Breast epithelium (tissue), 4 donors: ENCODE data around the gene SPACA6. TPM values are rescaled to one million over a fixed set of nuclear protein-coding genes. Genes with fewer than 3 reads are reported as not detected.

Source experiments
- DNase-seq, 2 donors: peaks; one replicate each; pipeline ENCODE4 v3.0.0-alpha.2; 2019; ENCODE audit warnings: low spot score in 2 of 2
- H3K27ac ChIP-seq, 2 donors: fragments of 200-600 bp; sonication (generic) in 1 of 2; one replicate each; pipeline ENCODE4 v1.5.1; 2016 to 2019; ENCODE audit warnings: mild to moderate bottlenecking in 1 of 2
- H3K27me3 ChIP-seq, 2 donors: fragments of 200-600 bp; sonication (generic) in 1 of 2; one replicate each; pipeline versions ENCODE4 v1.5.1 to v1.6.0; 2017 to 2019; ENCODE audit warnings: control low read depth in 1 of 2, mild to moderate bottlenecking in 1 of 2
- H3K36me3 ChIP-seq: fragments of 200-600 bp; one replicate; pipeline ENCODE4 v1.5.1; 2019
- H3K4me1 ChIP-seq, 2 donors: fragments of 200-600 bp; sonication (generic); one replicate each; pipeline ENCODE4 v1.5.1; 2016 to 2019; ENCODE audit warnings: control low read depth in 1 of 2
- H3K4me3 ChIP-seq, 3 donors: fragments of 200-600 bp; sonication (generic); 1 replicate in 2 of 3; 2 replicates in 1 of 3; pipeline ENCODE4 v1.5.1; 2016 to 2019; ENCODE audit warnings: mild to moderate bottlenecking in 3 of 3, moderate library complexity in 2 of 3
- H3K9me3 ChIP-seq, 2 donors: fragments of 200-600 bp; sonication (generic) in 1 of 2; one replicate each; pipeline ENCODE4 v1.5.1; 2016 to 2019; ENCODE audit warnings: control low read depth in 1 of 2
- CTCF ChIP-seq, 3 donors: fragments of 450-650 bp; IDR thresholded peaks; one replicate each; pipeline ENCODE4 v1.5.1; 2016 to 2017; ENCODE audit warnings: antibody characterized with exemption in 3 of 3, mild to moderate bottlenecking in 3 of 3, moderate library complexity in 3 of 3
- POLR2A ChIP-seq: fragments of 450-650 bp; IDR thresholded peaks from one replicate; pipeline ENCODE4 v1.6.1; 2016; ENCODE audit warnings: antibody characterized with exemption, mild to moderate bottlenecking, moderate library complexity
- POLR2AphosphoS5 ChIP-seq, 3 donors: sonication (generic); formaldehyde crosslinking; IDR thresholded peaks; one replicate each; pipeline ENCODE4 v1.6.1; 2017; ENCODE audit warnings: antibody characterized with exemption in 3 of 3
- intact Hi-C: fragments of 100-400 bp; cut with DNase I; formaldehyde crosslinking; loops from one replicate; pipeline ENCODE4 v1.15.1; 2023; ENCODE audit warnings: low total_unique reads
- total RNA-seq, 3 donors: library from RNA; depleted of rRNA; stranded (reverse); fragments of >200 nt; gene quantifications; one replicate each; pipeline ENCODE4 v1.1.0, GENCODE V29; 2016

SPACA6 gene
- total RNA-seq, 3 donors from 2014 or later, result 9.1 to 29.3 (median 27.2) TPM

- no peaks in the 10 kb centered on the region for H3K36me3 ChIP-seq
- H3K9me3 ChIP-seq, result no peaks in the 10 kb centered on the region
- intact Hi-C loops, result no loop called here
- H3K27ac ChIP-seq, result no peak overlapping the region
- H3K4me3 ChIP-seq, result no peak overlapping the region
- peaks cover 0 to 10% of the 10 kb centered on the region in 2 donors for H3K27me3 ChIP-seq
- no peak for DNase-seq
- TF ChIP-seq POLR2A, result no peak
- H3K4me1 ChIP-seq, result no peaks in the 10 kb centered on the region
Observed at GRCh38 chr19:51743405-51743804, 50.3 kb downstream of the SPACA6 start.

- DNase-seq, result no peak
- no peaks in the 10 kb centered on the region for H3K27me3 ChIP-seq
- H3K9me3 ChIP-seq, result no peaks in the 10 kb centered on the region
- no peak overlapping the region for H3K27ac ChIP-seq
- no peaks in the 10 kb centered on the region for H3K36me3 ChIP-seq
- H3K4me1 ChIP-seq, result no peaks in the 10 kb centered on the region
- no peak overlapping the region for H3K4me3 ChIP-seq
- TF ChIP-seq POLR2A, result no peak
- TF ChIP-seq CTCF (IDR thresholded peaks at IDR 0.05), result no peak
- no peak for TF ChIP-seq POLR2AphosphoS5 (IDR thresholded peaks at IDR 0.05)
- intact Hi-C loops, result no loop called here
Observed at GRCh38 chr19:51746731-51747130, 53.6 kb downstream of the SPACA6 start.

DNA sequence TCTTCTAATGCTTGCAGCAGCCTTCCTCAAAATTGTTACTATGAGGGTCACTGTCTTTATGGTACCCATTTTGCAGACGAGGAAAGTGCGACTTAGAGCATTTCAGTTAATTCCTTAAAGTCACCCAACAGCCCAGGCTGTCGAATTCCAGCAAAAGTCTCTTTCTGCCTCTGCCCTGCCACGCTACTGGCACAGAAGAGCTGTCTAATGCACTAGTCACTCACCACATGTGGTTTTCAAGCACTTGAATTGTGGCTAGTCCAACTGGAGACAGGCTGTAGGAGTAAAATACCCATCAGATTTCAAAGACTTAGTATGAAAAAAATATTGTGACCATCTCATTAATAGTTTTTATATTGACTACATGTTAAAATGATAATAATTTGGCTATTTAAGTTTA is 56.8 kb downstream of the SPACA6 start:
- no peaks in the 10 kb centered on the region for H3K36me3 ChIP-seq
- no peak overlapping the region for H3K4me3 ChIP-seq
- intact Hi-C loops, result no loop called here
- DNase-seq, result no peak
- no peaks in the 10 kb centered on the region for H3K4me1 ChIP-seq
- TF ChIP-seq POLR2A (no peak), POLR2AphosphoS5 (IDR thresholded peaks at IDR 0.05) (no peak), CTCF (IDR thresholded peaks at IDR 0.05) (no peak)
- no peaks in the 10 kb centered on the region for H3K9me3 ChIP-seq
- no peaks in the 10 kb centered on the region for H3K27me3 ChIP-seq
- H3K27ac ChIP-seq, result no peak overlapping the region

DNA sequence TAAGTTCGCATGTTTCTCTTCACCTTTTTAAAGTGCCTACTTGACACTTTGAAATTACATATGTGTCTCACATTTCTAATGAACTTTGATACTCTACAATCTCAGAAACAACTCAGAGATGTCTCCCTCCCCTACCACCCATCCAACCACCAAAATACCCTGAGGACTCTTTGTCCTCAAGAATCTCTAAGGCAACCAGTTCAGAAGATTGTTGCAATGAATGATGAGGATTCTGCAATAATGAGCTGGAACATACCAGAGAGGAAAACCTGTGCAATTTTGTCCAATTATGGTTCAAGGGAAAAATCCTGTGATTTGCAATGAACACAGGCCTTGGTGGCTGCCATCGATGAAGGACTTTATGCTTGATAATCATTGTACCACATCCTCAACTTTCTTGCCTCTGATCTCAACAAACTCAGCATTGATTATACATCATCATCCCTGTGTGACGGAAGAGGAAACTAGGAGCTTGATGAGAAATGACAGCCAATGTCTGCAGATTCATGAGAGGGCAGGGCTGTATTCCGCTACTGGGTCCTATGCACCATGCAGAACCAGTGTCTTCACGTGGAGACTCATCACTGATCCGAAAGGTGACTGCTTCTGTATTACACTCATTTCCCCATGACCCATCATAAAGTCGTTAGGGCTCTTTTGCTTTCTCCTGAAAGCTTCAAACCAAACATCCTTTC is 57.4 kb downstream of the SPACA6 start:
- DNase-seq, result no peak
- H3K9me3 ChIP-seq, result no peaks in the 10 kb centered on the region
- H3K27me3 ChIP-seq, result no peaks in the 10 kb centered on the region
- H3K4me3 ChIP-seq, result peak overlapping the region in 2 of 3 donors; percentile 13 to 15
- H3K36me3 ChIP-seq, result no peaks in the 10 kb centered on the region
- TF ChIP-seq CTCF (IDR thresholded peaks at IDR 0.05), result no peak
- TF ChIP-seq POLR2AphosphoS5 (IDR thresholded peaks at IDR 0.05), result no peak
- TF ChIP-seq POLR2A, result no peak
- no peaks in the 10 kb centered on the region for H3K4me1 ChIP-seq
- intact Hi-C loops, result no loop called here
- no peak overlapping the region for H3K27ac ChIP-seq

- Histone ChIP-seq H3K27ac (no peak within 1 kb of the TSS), H3K36me3 (no peaks in the 10 kb centered on the region), H3K4me3 (peak within 1 kb of the TSS in 2 of 3 donors; percentile 13 to 15), H3K9me3 (no peaks in the 10 kb centered on the region), H3K27me3 (no peaks in the 10 kb centered on the region), H3K4me1 (no peaks in the 10 kb centered on the region)
- DNase-seq, result no peak
- TF ChIP-seq CTCF (IDR thresholded peaks at IDR 0.05), result no peak
- no peak for TF ChIP-seq POLR2A
- TF ChIP-seq POLR2AphosphoS5 (IDR thresholded peaks at IDR 0.05), result no peak
- intact Hi-C loops, result no loop called here
Observed at GRCh38 chr19:51751655-51752054, 58.5 kb downstream of the SPACA6 start, which contains the start of gene FPR1. FPR1 (minus strand) TSS chr19:51751878; CDS start chr19:51746994, 4,884 bp downstream.
